KOPT-K1 (cell line): ENCODE measurements around the gene TMEM52.

Experiments
- H3K27ac ChIP-seq: fragments of 200-600 bp; sonication (generic); 2 replicates; pipeline ENCODE4 v1.5.1; 2016; ENCODE audit warnings: antibody characterized with exemption, mild to moderate bottlenecking, low read depth, low read length; ENCODE audit not compliant: poor library complexity, severe bottlenecking
- H3K36me3 ChIP-seq: fragments of 200-600 bp; sonication (generic); 2 replicates; pipeline ENCODE4 v1.5.1; 2017; ENCODE audit warnings: antibody characterized with exemption, mild to moderate bottlenecking, low read length, moderate library complexity; ENCODE audit not compliant: insufficient read depth
- H3K9me3 ChIP-seq: fragments of 200-600 bp; sonication (generic); 2 replicates; pipeline ENCODE4 v1.5.1; 2017; ENCODE audit warnings: antibody characterized with exemption, low read length, mild to moderate bottlenecking; ENCODE audit not compliant: insufficient read depth, poor library complexity, severe bottlenecking

The TMEM52 gene

DNA sequence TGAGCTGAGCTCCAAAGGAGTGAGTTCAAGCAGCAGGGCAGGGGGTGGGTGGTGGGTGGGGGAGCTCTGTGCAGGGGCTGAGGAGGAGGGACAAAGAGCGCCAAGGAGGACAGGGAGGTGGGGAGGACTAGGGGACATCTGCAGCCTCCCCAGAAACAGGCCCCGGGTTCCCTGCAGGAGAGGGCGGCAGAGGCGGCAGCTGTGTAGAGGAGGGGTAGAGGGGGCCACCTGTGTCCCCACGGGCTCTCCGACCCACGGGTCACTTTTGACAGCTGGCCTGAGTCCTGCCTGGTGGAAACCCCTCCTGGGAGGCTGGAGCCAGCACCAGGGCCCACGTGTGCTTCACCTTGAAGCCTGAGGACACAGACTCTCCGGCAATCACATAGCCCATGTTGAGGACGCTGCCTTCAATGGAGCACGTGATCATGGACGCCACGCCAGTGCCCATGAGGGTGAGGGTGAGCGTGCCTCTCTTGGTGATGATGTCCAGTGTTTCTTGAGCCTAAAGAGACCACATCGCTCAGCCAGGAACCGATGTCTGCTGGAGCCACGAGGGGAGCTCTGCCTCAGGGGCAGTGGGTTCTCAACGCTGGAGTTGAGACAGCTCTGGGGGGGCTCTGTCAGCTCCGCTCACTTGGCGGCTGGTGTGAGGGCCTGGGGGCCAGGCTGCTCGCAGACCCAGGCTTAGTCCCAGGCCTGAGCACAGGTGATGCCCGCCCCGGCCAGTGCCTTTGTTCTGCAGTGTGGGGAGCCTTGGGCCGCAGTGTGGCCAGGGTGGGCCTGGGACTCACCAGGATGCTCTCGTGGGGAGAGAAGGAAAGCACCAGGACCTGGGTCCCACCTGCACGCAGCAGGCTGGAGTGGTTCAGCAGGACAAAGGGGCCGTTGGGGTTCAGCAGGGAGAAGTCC lies 6.6 kb upstream of the TMEM52 start:
- no peak overlapping the region for H3K27ac ChIP-seq
- H3K9me3 ChIP-seq: no peaks in the 10 kb centered on the region

DNA sequence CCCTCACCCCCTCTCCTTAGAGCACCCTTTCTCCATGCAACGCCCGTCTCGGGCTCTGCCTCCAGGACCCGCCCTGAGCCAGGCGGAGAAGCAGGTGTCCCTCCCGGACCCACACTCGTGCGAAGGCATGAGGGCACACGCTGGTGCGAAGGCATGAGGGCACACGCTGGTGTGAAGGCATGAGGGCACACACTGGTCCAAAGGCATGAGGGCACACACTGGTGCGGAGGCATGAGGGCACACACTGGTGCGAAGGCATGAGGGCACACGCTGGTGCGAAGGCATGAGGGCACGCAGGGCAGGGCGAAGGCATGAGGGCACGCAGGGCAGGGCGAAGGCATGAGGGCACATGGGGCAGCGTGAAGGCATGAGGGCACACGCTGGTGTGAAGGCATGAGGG lies 5.8 kb upstream of the TMEM52 start:
- Histone ChIP-seq H3K36me3 (no peaks in the 10 kb centered on the region), H3K27ac (no peak overlapping the region), H3K9me3 (no peaks in the 10 kb centered on the region)

More for the DNA sequence above, 6.6 kb upstream of the TMEM52 start:
- no peaks in the 10 kb centered on the region for H3K36me3 ChIP-seq

DNA sequence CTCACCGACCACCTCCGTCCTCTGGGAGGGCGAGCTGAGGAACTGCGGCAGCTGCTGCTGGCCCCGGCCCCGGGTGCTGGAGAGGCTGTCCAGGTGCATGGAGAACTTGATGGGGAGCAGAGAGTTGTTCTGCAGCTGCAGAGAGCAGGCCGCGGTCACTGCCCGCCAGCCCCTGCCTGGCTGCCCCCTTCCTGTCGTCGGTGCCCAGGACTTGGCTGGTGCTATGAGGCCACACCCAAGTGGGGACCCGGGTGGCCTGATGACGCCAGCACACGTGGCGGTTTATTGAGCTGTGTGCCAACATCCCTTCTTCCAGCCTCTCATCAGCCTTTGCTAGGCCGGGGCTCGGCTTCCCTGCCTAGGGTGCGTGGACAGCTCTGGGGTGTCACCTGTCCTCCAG lies 5.3 kb upstream of the TMEM52 start:
- Histone ChIP-seq H3K9me3 (no peaks in the 10 kb centered on the region), H3K27ac (no peak overlapping the region), H3K36me3 (no peaks in the 10 kb centered on the region)

DNA sequence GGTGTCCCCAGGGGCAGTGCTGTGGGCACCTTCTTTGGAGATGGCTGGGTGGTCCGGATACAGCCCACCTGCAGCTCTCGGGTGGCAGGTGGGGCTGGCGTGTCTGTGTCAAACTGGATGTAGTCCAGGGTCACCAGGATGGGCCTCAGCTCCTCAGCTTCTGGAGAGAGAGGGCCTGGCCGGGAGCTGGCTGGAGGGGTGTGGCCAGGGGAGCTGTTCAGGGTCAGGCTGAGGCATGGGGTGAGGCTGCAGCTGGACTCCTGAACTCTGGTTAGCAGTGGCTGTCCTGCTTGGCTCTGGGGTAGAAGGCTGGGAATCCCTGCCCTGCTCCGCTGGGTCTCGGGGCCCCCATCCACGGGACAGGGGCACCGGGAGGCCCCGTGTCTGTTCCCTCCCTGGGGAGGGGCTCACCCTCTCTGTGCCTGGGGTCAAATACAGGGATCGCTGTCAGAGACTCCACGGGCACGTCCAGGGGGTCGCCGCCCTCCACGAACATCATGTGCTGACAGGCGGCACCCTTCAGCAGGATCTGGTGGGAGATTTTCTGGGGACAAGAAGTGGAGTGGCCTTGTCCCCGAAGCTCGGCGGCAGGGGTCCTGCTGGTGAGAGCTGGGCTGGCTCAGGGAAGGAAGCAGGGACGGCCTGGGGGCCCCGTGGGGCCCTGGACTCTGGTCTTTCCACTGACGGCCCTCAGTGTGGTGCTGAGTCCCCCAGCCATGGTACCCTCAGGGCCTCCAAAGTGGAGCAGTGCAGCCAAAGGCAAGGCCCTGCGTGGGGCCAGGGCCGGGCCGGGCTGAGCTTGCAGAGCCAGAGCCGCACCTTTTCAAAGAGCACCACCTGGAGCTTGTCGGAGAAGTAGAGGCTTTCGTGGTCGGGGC lies 4.1 kb upstream of the TMEM52 start:
- H3K27ac ChIP-seq: no peak overlapping the region
- no peaks in the 10 kb centered on the region for H3K36me3 ChIP-seq
- no peaks in the 10 kb centered on the region for H3K9me3 ChIP-seq

DNA sequence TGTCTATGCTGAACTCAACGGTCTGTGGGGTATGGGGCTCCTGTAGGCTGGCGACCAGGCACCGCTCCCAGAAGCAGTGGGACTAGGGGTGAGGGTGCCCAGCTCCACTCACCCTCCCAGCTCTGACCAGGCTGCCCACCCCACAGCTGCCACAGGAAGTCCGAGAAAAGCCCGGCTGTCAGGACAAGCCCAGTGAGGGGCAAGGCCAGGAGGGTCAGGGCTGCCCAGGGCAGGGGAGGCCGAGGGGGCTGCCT lies 3.5 kb upstream of the TMEM52 start:
- Histone ChIP-seq H3K36me3 (no peaks in the 10 kb centered on the region), H3K9me3 (no peaks in the 10 kb centered on the region), H3K27ac (no peak overlapping the region)

DNA sequence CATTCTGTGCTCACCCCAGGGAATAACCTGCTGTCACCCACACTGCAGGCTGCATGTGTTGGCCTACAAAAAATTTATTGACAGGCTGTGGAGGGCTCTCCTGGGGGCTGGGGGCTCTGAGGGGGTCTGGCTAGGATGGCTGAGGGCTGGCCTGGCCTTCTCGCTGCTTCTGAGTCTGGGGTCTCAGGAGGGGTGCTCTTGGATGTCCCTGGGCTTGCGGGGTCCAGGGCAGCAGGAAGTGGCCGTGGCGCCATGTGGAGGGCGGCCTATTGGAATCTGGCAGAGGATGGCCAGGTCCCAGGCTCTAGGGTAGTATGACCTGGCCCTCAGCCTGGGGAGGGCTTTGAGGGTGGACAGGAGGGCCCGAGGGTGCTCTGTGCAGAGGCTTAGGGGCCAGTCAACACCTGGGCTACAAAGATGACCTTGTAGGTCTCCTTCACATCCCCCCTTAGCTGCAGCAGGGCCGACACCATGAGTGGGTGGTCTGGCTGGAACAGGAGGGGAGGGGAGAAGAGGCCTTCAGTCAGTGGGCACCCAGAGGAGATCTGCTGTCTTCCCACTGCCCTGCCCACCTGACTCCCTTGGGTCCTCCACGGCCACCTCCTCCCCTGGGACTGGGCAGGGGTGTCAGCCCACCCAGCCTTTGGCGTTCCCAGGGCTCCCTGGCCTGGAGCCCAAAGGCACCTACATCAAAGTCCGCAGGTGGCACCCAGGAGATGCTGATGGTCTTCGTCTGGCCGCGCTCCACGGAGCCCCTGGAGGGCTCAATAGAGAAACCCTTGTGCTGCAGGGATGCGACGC lies 3.0 kb upstream of the TMEM52 start:
- H3K9me3 ChIP-seq: no peaks in the 10 kb centered on the region
- no peak overlapping the region for H3K27ac ChIP-seq
- H3K36me3 ChIP-seq: no peaks in the 10 kb centered on the region

DNA sequence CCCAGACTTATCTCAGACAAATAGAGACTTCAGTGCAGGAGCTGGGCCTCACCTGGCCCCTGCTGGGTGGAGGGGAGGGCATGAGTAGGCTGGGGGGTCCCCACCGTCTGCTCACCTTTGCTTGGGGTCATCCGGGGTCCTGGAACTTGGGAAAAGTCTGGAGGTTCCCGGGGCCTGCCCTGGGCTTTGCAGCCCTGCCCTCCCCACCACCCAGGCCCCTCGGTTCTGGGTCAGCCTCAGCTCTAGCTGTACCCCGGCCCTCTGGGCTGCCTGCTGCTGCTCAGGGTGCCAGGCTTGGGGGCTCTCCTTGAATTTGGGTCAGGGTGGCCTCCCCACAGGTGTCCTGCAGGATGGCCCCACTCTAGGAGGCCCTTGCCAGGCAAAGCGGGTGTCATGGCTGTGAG lies 2.4 kb upstream of the TMEM52 start:
- no peaks in the 10 kb centered on the region for H3K9me3 ChIP-seq
- H3K27ac ChIP-seq: no peak overlapping the region
- H3K36me3 ChIP-seq: no peaks in the 10 kb centered on the region

DNA sequence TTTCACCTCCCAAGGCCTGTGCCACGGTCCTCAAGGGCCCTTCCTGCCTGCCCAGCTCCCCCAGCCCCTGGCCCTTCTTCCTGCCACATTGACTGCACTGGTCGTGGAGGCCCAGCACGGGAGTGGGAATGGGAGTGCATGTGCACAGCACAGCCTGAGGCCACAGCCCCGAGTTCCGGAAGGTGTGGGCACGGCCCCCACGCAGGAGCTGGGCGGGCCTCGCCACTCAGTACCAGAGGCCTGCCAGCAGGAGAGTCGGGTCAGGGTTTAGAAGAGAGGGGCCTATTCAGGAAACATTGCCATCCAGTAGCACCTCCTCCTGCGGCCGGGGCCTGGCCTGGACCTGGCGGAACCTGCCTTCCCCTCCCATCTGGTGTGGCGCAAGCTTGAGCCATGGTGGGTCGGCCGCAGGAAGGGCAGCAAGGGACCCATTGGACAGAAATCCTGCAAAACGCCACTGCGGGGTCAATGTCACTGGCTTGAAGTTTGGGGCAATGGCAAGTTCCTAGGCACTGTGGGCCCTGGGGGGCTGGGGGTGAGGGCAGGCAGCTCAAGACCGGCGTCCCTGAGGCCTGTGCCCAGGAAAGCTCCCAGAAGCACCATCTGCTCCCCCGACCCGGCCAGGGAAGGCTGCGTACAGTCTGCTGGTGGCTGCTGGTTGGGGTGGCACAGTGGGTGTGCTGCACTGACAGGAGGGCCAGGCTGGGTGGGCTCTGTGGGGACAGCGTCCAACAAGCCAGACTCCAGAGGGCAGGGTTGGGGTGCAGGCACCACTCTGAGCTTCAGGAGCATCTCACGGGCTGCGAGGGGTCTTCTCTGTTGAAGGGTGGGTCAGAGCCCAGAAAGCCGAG lies 1.8 kb upstream of the TMEM52 start:
- no peak overlapping the region for H3K27ac ChIP-seq
- no peaks in the 10 kb centered on the region for H3K9me3 ChIP-seq
- H3K36me3 ChIP-seq: no peaks in the 10 kb centered on the region

DNA sequence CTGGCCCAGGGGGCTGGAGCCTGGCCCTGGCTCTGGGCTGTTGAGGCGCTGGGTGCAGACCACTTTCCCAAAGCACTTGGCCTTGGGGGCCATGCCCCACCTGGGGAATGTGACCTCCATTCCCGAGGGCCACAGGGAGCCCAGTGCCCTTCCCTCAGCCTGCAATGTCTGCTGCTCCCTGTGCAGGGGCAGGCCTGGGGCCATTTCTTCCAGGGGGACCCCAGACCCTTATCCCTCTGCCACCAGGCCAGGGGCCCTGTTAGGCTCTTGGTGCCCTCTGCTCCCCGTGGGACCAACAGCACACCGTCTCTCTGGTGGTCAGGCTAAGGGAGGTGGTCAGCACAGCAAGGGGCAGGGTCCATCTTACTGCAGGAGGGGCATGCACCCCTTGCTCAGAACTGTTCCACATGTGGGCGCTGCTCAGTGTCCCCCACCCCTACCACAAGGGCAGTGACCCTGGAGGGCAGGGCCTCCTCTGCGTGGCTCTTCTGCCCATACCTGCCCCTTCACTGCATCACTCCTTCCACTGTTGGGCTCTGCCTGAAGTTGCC lies 1.1 kb upstream of the TMEM52 start:
- Histone ChIP-seq H3K27ac (no peak overlapping the region), H3K9me3 (no peaks in the 10 kb centered on the region), H3K36me3 (no peaks in the 10 kb centered on the region)

DNA sequence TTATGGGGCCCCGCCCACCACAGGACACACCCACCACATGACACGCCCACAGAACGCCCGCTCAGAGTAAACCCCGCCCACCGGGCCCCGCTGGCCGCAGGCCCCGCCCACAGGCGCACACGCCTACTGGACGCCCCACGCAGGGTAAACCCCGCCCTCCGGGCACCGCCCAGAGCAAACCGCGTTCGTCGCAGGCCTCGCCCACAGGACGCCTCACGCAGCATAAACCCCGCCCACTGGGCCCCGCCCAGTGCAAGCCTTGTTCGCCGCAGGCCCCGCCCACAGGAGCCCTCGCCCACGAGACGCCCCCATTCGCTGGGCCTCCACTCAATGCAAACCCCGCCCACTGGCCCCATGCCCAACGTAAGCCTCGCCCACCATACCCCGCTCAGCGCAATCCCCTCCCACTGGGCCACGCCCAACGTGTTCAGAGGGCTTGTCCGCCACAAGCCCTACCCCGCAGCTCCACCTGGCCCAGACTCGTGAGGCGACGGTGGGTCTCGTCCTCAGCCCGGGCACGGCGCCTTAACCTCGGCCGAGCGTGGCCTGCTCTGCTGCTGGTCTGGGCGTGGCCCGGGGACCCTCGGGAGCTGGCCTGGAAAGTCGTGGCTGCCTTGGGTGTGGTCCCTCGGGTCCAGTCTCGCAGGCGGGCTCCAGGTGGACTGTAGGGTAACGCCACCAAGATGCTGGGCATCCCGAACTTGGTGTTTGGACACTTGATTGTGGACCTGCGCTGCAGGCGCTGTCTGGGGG lies 401 bp upstream of the TMEM52 start:
- Histone ChIP-seq H3K9me3 (no peaks in the 10 kb centered on the region), H3K36me3 (no peaks in the 10 kb centered on the region), H3K27ac (no peak overlapping the region)

DNA sequence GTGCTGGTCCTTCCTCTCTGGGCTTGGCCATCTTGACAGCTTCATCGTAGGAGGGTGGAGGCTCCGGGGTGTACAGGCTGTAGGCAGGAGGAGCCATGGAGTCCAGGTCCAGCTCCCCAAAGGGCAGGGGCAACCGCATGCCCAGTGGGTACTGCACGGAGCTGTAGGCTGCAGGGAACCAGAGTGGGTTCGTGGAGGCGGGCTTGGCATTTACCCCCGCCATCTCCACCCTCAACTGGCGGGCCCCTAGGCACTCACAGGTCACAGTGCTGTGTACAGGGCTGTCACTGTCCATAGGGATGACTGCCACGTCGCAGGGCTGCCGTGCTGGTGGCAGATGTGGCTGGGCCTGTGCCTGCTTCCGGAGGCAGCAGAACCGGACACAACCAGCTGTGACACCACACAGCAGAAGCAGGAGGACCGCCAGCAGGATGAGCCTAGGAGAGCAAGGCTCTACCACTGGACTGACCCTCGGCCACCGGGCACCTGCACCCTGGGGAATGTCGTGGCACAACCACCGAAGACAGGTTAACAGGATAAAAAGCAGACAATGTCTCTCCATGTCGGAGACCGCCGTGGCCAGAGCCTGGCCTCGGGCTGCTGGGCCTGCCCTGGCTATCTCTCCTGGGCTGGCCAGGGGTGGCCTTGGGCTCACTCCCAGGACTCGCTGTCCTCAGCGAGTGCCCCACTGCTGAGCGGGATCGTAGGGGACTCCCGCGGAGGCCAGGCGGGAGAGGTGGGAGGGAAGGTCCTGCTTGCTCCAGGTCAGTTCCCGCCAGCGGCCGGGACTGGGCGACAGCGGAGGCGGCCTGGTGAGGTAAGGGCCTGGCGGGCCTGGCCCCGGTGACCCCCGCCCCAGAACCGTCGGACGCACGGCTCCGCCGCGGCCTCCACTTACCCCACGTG lies 831 bp downstream of the TMEM52 start:
- Histone ChIP-seq H3K36me3 (no peaks in the 10 kb centered on the region), H3K9me3 (no peaks in the 10 kb centered on the region), H3K27ac (no peak overlapping the region)

DNA sequence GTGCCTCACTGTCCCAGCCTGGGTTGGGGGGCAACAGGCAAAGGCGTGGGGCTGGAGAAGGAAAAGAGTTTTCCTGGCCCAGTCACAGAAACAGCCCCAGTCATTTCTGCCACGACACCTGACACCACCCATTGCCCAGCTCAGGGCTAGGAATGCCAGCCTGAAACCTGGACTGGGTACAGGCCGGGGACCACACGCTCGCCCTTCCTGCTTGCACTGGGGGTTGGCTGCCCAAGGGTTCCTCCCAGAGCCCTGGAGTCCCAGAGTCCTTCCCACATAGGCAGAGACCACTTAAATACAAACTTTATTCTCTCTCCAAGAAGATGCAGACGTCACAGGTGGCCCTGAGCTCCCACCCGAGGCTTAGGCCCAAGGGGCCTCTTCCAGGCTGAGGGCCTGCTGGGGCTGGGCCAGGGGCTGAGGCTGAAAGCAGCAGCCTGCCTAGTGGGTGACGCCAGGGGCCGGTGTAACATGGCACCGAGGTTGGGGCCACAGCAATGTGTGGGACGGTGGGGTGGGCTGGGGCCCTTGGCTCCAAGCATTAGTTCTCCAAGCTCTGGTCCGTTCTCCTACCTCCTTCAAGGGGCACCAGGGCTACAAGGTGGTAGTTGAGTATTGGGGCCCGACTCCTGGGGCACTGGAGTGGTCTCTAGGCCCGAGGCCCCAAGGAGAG lies 1.6 kb downstream of the TMEM52 start:
- H3K9me3 ChIP-seq: no peaks in the 10 kb centered on the region
- no peak overlapping the region for H3K27ac ChIP-seq
- H3K36me3 ChIP-seq: no peaks in the 10 kb centered on the region
